GF-D8 (cell line): Measurements from ENCODE around the gene GDE1.

Experiments used
- DNase-seq: peaks from one replicate; lab custom pipeline; 2025; lab: John Stamatoyannopoulos, UW

Gene GDE1

DNA sequence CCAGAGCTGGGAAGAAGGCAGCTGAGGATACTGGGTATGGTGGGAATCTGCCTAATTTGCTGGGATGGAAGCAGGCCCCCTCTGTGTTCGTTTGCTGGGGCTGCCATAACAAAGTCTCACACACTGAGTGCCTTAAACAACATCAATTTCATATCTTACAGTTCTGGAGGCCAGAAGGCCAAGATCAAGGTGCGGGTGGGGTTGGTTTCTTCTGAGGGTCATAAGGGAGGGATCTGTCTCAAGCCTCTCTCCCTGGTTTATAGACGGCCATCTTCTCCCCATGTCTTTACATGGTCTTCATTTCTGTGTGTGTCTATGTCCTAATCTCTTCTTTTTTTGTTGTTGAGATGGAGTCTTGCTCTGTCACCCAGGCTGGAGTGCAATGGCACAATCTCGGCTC lies 35.8 kb downstream of the GDE1 start:
- no peak for DNase-seq

DNA sequence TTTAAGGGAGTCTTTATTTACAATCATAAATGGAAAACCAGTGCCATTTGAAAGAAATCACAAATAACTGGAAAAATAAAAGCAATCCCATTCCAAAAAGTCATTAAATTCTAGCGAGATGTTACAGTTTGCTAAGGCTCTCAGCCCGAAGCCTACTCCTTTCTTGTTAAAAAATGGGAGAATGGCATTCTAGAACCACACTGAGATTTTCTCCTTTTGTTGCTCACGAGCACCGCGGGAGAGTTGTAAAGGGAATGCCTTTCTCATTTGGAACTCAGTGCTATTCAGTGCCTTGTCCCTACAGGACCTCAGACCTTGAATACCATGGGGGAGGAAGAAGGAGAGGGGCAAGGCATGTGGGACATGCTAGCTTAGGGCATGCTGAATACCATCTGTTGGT lies 36.3 kb downstream of the GDE1 start:
- DNase-seq = no peak

DNA sequence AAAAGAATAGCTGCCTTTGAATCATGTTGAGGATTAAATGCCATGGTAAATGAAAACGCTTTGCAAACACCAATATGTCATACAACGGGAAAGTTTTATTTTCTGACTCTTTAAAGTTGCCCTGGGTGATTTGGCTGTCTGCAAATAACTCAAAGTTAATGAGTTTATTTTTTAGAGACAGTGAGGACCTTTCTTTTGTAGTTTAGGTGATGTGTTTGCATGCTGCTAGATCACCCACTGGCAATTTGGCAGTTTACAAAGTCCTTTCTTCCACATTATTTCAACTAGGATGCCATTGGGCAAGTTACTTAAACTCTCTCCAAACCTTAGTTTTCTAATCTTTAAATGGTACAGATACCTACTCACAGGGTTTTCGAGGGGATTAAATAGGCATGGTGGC lies 37.8 kb downstream of the GDE1 start:
- no peak for DNase-seq

DNA sequence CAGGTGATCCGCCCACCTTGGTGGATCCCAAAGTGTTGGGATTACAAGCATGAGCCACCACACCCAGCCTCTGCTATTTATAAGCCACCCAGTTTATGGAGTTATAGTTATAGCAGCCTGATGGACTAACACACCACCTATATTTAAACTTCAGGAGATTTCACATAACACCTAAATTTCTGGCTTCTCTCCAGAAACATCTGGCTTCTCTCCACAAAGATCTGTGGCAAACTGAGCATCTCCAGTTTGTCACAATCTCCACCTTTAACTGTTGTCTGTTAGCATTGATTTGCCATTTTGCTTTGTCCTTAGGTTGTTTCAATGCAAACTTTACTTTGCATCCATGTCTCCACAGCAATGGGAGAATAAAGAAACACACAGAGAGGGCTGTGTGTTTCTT lies 39.6 kb downstream of the GDE1 start:
- no peak for DNase-seq

DNA sequence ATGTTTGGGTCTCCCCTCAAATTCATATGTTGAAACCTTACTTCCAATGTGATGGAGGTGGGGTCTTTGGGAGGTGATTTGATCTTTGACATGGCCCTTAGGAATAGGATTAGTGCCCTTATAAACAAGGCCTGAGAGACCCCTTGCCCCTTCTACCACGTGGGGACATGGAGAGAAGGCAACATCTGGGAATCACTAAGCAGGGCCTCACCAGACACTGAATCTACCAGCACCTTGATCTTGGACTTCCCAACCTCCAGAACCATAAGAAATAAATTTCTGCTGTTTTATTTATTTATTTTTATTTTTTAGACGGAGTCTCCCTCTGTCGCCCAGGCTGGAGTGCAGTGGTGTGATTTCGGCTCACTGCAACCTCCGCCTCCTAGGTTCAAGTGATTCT lies 40.1 kb downstream of the GDE1 start:
- no peak for DNase-seq

DNA sequence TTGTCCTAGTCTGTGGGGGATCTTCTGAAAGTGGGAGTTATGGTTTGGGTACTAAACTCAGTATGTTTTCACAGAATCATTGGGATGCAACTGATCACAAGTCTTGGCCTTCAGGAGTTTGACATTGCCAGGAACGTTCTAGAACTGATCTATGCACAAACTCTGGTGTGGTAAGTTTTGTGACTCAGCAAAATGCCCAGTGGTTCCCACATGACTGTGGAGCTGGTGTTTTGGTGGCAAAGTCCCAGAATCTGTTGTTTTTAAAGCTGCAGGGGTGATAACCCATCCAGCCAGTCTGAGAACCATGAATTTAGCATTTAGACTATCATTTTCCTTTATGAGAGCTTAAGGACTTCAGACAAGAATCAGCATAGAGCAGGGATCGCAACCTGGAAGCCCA lies 40.6 kb downstream of the GDE1 start:
- DNase-seq = no peak

DNA sequence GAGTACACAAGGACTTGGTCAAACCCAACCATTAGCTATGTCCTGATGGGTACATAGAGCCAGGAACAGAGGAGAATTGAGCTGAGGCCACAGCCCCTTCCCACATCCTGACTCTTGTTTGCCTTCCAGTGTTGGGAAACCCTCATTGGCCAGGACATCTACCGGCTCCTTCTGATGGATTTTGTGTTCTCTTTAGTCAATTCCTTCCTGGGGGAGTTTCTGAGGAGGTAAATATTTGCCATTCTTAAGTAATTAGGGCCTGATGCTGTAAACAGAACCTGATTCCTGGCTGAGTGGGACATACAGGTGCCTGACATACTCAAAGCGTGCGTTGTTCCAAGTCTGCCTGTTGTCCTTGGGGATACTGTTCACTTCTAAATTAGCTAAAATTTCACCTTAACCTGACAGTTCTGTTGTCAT lies 42.6 kb downstream of the GDE1 start:
- DNase-seq = no peak

DNA sequence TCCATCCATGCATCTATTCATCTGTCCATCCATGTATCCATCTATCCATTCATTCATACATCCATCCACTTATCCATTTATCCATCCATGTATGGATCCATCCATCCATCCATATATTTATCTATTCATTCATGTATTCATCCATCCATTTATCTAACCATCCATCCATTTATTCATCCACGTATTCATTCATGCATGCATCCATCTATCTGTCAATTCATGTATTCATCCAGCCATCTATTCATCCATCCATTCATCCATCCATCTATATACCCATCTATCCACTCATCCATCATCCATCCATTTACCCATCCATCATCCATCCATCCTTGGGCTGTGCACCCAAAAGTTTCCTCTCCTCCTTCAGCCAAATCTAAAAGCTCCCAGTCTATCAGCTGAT lies 43.4 kb downstream of the GDE1 start:
- no peak for DNase-seq

DNA sequence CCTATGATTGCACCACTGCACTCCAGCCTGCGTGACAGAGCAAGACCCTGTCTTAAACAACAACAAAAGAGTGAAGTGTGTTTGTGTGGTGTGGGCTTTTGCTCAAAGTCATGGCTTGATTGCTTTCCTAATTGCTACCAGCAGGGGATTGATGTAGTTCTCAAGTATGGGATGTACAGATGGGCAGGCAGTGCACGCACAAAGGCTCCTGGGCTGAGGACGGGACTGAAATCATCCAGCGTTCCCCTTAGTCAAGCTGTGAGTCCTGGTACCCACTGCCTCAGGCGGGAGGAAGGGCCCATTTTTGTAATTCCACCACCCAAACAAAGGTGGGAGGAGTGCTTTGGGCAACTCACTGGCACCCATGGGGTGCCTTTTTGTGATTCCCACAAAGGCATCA lies 47.3 kb downstream of the GDE1 start:
- no peak for DNase-seq

DNA sequence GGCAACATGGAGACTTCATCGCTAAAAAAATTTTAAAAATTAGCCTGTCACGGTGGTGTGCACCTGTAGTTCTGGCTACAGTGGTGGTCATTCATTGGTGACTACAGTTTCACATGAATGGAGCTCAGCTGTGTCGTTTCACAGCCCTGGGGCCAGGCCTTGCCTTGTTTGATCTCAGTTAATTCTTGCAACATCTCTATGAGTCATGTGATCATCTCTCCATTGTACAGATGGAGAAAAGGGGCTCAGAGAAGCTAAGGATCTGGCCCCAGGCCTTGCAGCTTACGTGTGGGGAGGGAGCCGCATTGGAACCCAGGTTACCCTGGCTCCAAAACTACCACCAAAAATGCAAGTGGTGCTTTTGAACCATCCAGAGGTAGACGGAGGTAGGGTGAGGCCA lies 49.4 kb downstream of the GDE1 start:
- DNase-seq = no peak

DNA sequence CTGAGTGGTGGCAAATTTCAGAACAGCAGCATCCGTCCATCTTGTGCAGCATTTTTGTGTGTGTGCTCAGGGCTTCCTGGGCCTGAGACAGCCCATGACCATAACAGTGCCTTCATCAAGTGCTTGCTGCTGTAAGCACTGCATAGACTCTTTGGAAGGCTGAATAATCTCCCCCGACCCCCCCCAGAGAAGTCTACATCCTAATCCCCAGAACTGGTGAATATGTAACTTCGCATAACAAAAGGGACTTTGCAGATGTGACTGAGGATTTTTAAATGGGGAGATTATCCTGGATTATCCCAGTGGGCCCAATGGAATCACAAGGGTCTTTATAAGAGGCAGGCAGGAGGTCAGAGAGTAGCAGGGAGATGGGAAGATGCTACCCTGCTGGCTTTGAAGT lies 53.6 kb downstream of the GDE1 start:
- DNase-seq = no peak

DNA sequence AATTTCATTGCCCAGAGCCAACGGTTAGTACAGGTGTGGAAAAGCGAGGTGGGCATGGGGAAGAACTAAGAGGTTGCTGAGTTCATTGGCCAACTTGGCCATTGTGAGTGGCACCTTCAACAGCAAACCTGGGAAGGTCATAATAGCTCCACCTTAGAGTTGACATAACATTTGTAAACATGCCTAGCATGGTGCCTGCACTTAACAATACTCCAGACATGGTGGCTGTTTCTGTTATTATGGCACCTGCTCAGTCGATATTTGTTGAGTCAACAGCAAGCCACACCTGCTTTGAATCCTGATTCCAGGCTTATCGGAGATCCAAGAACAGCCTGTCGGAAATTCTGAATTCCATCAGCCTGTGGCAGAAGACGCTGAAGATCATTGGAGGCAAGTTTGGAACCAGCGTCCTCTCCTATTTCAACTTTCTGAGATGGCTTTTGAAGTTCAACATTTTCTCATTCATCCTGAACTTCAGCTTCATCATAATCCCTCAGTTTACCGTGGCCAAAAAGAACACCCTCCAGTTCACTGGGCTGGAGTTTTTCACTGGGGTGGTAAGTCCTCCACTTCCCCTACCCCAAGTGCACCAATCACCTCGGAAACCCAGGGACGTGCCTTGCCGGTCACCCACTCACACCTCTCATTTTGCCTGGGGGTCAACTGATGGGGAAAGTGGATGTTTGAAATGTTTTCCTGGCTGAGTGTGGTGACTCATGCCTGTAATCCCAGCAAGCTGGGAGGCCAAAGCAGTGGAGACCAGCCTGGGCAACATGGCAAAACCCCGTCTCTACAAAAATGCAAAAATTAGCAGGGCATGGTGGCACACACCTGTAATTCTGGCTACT lies 58.2 kb downstream of the GDE1 start:
- no peak for DNase-seq

DNA sequence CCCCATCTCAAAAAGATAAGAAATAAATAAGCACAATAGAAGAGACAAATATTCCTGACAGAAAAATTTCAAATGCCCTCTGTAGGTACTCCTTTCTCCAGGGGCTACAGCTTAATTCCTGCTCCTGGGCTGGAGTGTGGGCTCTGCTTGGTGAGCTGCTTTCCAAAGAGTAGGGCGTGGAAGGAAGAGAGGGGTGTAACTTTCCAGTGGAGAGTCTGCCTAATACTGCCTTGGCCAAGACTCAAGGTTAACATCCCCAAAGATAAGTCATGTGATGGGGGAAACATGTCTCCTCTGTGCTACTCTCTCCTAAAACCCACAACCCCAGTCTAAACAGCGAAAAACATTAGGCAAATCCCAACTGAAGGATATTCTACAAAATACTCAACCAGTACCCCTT lies 61.5 kb downstream of the GDE1 start:
- no peak for DNase-seq

DNA sequence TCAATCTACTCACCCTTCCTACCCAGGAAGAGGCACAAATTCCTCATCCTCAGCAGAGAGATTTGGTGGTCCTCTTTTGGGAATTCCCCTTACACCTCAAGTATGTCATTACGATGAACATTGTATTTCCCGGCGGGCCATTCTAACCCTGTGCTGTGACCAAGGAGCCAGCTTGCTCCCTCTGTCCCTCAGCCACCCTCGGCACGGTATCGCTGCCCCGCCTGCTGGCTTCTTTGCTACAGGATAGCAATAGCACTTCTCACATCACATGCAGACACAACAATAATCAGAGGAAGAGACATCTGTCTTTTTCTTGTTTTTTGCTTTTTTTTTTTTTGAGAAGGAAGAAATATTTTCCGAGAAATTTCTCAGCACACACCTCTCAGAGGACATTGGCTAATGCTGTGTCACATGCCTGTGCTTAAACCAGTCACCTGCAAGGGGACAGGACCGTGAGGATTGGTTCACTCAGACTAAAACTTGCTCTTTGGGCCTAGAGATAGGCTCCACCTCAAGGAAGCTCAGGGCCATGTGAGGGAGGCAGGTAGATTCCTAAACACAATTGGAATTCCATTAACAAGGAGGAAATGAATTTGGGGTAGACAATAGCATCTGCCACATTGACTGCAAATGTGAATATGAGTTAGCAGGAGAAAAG lies 63.0 kb downstream of the GDE1 start:
- no peak for DNase-seq
